ENCODE results near the gene KRT16.

GRCh38 chr17:41583137-41584127, 29.1 kb downstream of the KRT16 start:
- TF ChIP-seq EZH2phosphoT487 (IDR thresholded peaks at IDR 0.05; ENCODE audit: insufficient read depth, low read depth) (no peak), EZH2 (IDR thresholded peaks at IDR 0.05; ENCODE audit: insufficient read depth, poor library complexity, severe bottlenecking) (no peak)

All from GM23248 (cell line).